ENCODE measurements around the gene FIBIN.

Gene FIBIN

GRCh38 chr11:27022659-27023251 is 28.8 kb downstream of the FIBIN start:
- TF ChIP-seq EZH2 (IDR thresholded peaks at IDR 0.05; ENCODE audit: borderline replicate concordance, low read depth, low read length, severe bottlenecking), result no peak
- Histone ChIP-seq H3K27me3 (ENCODE audit: insufficient read depth, low read length, poor library complexity) (no peaks in the 10 kb centered on the region), H3K4me1 (ENCODE audit: insufficient read depth, low read length) (no peaks in the 10 kb centered on the region), H3K4me3 (ENCODE audit: low read depth in 1 of 2, low read length in 2 of 2) (no peak overlapping the region), H3K9me3 (ENCODE audit: insufficient read depth, low read length, severe bottlenecking) (no peaks in the 10 kb centered on the region), H3K79me2 (ENCODE audit: insufficient read depth, low read length) (no peaks in the 10 kb centered on the region), H3K9ac (ENCODE audit: low read depth, low read length) (no peak overlapping the region), H4K20me1 (ENCODE audit: insufficient read depth, low read length) (no peaks in the 10 kb centered on the region), H2AFZ (ENCODE audit: low read depth, low read length) (no peak overlapping the region), H3K4me2 (ENCODE audit: insufficient read depth, low read length) (no peak overlapping the region), H3K27ac (ENCODE audit: low read length) (no peak overlapping the region), H3K36me3 (ENCODE audit: insufficient read depth, low read length) (no peaks in the 10 kb centered on the region)
- DNase-seq (no peak), ATAC-seq (ENCODE audit: insufficient read depth, low read depth) (no peak)

GRCh38 chr11:27024865-27025264 is 31.0 kb downstream of the FIBIN start:
- DNase-seq (no peak), ATAC-seq (ENCODE audit: insufficient read depth, low read depth) (no peak)
- no peaks in the 10 kb centered on the region for H3K4me1 ChIP-seq (ENCODE audit: insufficient read depth, low read length)
- H4K20me1 ChIP-seq (ENCODE audit: insufficient read depth, low read length), result no peaks in the 10 kb centered on the region
- no peaks in the 10 kb centered on the region for H3K79me2 ChIP-seq (ENCODE audit: insufficient read depth, low read length)
- no peak overlapping the region for H3K9ac ChIP-seq (ENCODE audit: low read depth, low read length)
- no peaks in the 10 kb centered on the region for H3K36me3 ChIP-seq (ENCODE audit: insufficient read depth, low read length)
- H3K9me3 ChIP-seq (ENCODE audit: insufficient read depth, low read length, severe bottlenecking), result no peaks in the 10 kb centered on the region
- H3K4me2 ChIP-seq (ENCODE audit: insufficient read depth, low read length), result no peak overlapping the region
- no peak for TF ChIP-seq EZH2 (IDR thresholded peaks at IDR 0.05; ENCODE audit: borderline replicate concordance, low read depth, low read length, severe bottlenecking)
- TF ChIP-seq CTCF (IDR thresholded peaks at IDR 0.05; ENCODE audit: borderline replicate concordance, extremely low read depth, low read length, poor library complexity, severe bottlenecking), result no peak
- H3K27ac ChIP-seq (ENCODE audit: low read length), result no peak overlapping the region
- H3K4me3 ChIP-seq (ENCODE audit: low read depth in 1 of 2, low read length in 2 of 2), result no peak overlapping the region
- no peaks in the 10 kb centered on the region for H3K27me3 ChIP-seq (ENCODE audit: insufficient read depth, low read length, poor library complexity)
- no peak overlapping the region for H2AFZ ChIP-seq (ENCODE audit: low read depth, low read length)

GRCh38 chr11:27025312-27025955 is 31.5 kb downstream of the FIBIN start:
- no peaks in the 10 kb centered on the region for H3K4me1 ChIP-seq (ENCODE audit: insufficient read depth, low read length)
- ATAC-seq (ENCODE audit: insufficient read depth, low read depth) (no peak), DNase-seq (no peak)
- no peaks in the 10 kb centered on the region for H3K36me3 ChIP-seq (ENCODE audit: insufficient read depth, low read length)
- H3K27me3 ChIP-seq (ENCODE audit: insufficient read depth, low read length, poor library complexity), result no peaks in the 10 kb centered on the region
- H4K20me1 ChIP-seq (ENCODE audit: insufficient read depth, low read length), result no peaks in the 10 kb centered on the region
- no peaks in the 10 kb centered on the region for H3K79me2 ChIP-seq (ENCODE audit: insufficient read depth, low read length)
- H3K9me3 ChIP-seq (ENCODE audit: insufficient read depth, low read length, severe bottlenecking), result no peaks in the 10 kb centered on the region
- H3K4me3 ChIP-seq (ENCODE audit: low read depth in 1 of 2, low read length in 2 of 2), result no peak overlapping the region
- TF ChIP-seq EZH2 (IDR thresholded peaks at IDR 0.05; ENCODE audit: borderline replicate concordance, low read depth, low read length, severe bottlenecking) (no peak), CTCF (IDR thresholded peaks at IDR 0.05; ENCODE audit: borderline replicate concordance, extremely low read depth, low read length, poor library complexity, severe bottlenecking) (no peak)
- no peak overlapping the region for H2AFZ ChIP-seq (ENCODE audit: low read depth, low read length)
- H3K4me2 ChIP-seq (ENCODE audit: insufficient read depth, low read length), result no peak overlapping the region
- no peak overlapping the region for H3K27ac ChIP-seq (ENCODE audit: low read length)
- no peak overlapping the region for H3K9ac ChIP-seq (ENCODE audit: low read depth, low read length)

- H3K27ac ChIP-seq (ENCODE audit: low read length), result no peak overlapping the region
- H3K9me3 ChIP-seq (ENCODE audit: insufficient read depth, low read length, severe bottlenecking), result no peaks in the 10 kb centered on the region
- no peak overlapping the region for H3K4me2 ChIP-seq (ENCODE audit: insufficient read depth, low read length)
- H3K4me3 ChIP-seq (ENCODE audit: low read depth in 1 of 2, low read length in 2 of 2), result no peak overlapping the region
- no peaks in the 10 kb centered on the region for H4K20me1 ChIP-seq (ENCODE audit: insufficient read depth, low read length)
- H3K9ac ChIP-seq (ENCODE audit: low read depth, low read length), result no peak overlapping the region
- ATAC-seq (ENCODE audit: insufficient read depth, low read depth) (no peak), DNase-seq (no peak)
- H3K27me3 ChIP-seq (ENCODE audit: insufficient read depth, low read length, poor library complexity), result no peaks in the 10 kb centered on the region
- TF ChIP-seq EZH2 (IDR thresholded peaks at IDR 0.05; ENCODE audit: borderline replicate concordance, low read depth, low read length, severe bottlenecking), result no peak
- no peak for TF ChIP-seq CTCF (IDR thresholded peaks at IDR 0.05; ENCODE audit: borderline replicate concordance, extremely low read depth, low read length, poor library complexity, severe bottlenecking)
- no peaks in the 10 kb centered on the region for H3K79me2 ChIP-seq (ENCODE audit: insufficient read depth, low read length)
- no peaks in the 10 kb centered on the region for H3K4me1 ChIP-seq (ENCODE audit: insufficient read depth, low read length)
- H3K36me3 ChIP-seq (ENCODE audit: insufficient read depth, low read length), result no peaks in the 10 kb centered on the region
- H2AFZ ChIP-seq (ENCODE audit: low read depth, low read length), result no peak overlapping the region
Observed at GRCh38 chr11:27025957-27026733, 32.2 kb downstream of the FIBIN start.
